Left renal pelvis (tissue), 4 donors: ENCODE measurements around the gene P4HA1. TPM values are rescaled to one million over a fixed set of nuclear protein-coding genes. Genes with fewer than 3 reads are reported as not detected.
"Not testable (repeated sequence)": the region's sequence is repeated elsewhere in the genome, so short reads cannot be mapped to it uniquely, and the experiment has no call there.

ENCODE experiments used
- DNase-seq, 4 donors: peaks; one replicate each; pipeline ENCODE4 v3.0.0-alpha.2; 2013; ENCODE audit warnings: low read depth in 4 of 4, low spot score in 3 of 4
- polyA plus RNA-seq, 4 donors: library from polyadenylated mRNA; unstranded; fragments of 120-200 nt; gene quantifications; one replicate each; pipeline ENCODE4 v1.2.1, GENCODE V29; 2013; ENCODE audit not compliant: insufficient read length in 4 of 4

P4HA1 gene
- polyA plus RNA-seq, 4 donors, result 74.6 to 114 (median 88.6) TPM

DNA sequence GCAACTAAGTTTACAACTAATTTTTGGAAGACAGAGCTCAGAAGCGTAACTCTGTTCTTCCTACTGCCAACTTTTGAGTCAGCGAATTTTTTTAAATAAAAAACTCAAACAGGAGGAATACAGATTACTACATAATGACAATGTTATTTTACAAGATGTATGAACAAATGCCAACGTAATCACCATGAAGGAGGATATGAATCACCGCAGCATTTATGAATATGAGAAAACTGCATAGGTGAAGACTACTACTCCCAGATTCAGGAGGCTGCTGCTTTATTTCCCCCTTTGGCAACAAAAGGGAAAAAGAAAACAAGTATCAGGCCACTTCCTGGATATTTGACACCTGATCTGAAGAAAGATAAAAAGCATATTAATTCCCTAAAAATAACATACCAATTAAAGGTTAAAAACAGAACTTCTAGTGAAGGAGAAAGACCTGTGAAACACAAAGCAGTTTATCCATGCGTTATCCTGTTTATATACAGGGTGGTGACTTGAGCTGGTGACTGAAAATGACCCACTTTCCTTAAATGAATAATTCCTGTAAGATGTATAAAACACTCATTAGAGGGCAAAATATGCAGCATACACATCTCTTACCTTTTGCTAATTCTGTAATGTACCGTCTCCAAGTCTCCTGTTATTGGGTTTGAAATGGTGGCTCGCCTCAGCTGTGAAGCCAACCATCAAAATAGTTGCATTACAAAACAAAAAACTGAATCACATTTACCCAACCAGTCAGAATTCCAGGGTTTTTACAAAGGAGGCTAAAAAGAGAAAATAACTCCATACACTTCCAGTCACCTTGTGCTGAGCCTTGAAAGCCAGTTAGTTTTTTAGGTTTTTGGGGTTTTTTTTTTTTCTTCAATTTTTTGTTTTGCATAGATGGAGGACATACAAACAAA is 52.0 kb downstream of the P4HA1 start:
- no peak for DNase-seq

- DNase-seq, result no peak
Observed at GRCh38 chr10:73043766-73044377, 52.8 kb downstream of the P4HA1 start.

- DNase-seq, result no peak
Observed at GRCh38 chr10:73043319-73043718, 53.3 kb downstream of the P4HA1 start.

DNA sequence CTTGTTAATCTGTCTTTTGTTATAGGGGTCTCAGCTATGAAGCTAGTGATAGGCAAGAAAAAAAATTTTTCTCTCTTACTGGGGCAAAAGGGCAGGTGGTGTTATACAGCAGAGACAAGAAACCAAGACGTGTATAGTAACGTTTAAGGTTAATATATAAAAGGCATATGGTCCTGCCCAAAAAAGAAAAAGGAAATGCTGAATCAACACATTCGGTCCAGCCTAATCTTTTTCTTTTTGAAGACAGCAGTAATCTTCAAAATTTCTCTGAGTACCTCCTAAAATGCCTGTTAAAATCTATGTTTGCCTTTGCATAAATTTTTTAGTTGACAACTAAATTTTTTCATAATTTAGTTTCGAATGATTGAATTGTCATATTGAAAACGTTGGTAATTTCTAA is 54.5 kb downstream of the P4HA1 start:
- DNase-seq, result no peak

- no peak for DNase-seq
Observed at GRCh38 chr10:73039635-73040034, 57.0 kb downstream of the P4HA1 start.

- not testable (repeated sequence) for DNase-seq
Observed at GRCh38 chr10:73036285-73036684, 60.4 kb downstream of the P4HA1 start.

DNA sequence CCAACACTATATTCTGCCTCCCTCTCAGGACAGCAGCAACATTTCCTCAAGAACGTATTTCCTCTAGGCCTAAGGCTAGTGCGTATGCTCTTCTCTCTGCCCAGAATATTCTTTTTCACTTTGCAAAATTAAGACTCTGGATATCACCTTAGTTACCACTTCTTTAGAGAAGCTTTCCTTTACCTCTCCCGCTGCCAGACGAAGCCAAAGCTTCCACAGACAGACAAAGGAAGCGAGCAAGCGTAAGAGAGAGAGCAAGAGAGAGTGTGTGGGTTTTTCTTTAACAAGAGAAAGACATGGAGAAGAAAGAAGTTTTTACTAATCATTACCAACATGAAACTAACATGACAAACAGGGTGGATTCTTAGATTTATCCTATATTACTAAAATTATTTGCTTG is 64.1 kb downstream of the P4HA1 start:
- DNase-seq, result no peak

- not testable (repeated sequence) for DNase-seq
Observed at GRCh38 chr10:73026623-73027022, 70.0 kb downstream of the P4HA1 start.

DNA sequence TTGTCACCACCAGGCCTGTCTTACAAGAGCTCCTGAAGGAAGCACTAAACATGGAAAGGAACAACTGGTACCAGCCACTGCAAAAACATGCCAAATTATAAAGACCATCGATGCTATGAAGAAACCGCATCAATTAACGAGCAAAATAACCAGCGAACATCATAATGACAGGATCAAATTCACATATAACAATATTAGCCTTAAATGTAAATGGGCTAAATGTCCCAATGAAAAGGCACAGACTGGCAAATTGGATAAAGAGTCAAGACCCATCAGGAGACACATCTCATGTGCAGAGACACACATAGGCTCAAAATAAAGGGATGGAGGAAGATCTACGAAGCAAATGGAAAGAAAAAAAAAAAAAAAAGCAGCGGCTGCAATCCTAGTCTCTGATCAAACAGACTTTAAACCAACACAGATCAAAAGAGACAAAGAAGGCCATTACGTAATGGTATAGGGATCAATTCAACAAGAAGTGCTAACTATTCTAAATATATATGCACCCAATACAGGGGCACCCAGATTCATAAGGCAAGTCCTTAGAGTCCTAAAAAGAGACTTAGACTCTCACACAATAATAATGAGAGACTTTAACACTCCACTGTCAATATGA is 73.1 kb downstream of the P4HA1 start:
- not testable (repeated sequence) for DNase-seq

DNA sequence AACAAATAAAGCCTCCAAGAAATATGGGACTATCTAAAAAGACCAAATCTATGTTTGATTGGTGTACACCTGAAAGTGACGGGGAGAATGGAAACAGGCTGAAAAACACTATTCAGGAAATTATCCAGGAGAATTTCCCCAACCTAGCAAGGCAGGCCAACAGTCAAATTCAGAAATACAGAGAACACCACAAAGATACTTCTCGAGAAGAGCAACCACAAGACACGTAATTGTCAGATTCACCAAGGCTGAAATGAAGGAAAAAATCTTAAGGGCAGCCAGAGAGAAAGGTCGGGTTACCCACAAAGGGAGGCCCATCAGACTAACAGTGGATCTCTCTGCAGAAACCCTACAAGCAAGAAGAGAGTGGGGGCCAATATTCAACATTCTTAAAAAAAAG is 73.7 kb downstream of the P4HA1 start:
- not testable (repeated sequence) for DNase-seq

DNA sequence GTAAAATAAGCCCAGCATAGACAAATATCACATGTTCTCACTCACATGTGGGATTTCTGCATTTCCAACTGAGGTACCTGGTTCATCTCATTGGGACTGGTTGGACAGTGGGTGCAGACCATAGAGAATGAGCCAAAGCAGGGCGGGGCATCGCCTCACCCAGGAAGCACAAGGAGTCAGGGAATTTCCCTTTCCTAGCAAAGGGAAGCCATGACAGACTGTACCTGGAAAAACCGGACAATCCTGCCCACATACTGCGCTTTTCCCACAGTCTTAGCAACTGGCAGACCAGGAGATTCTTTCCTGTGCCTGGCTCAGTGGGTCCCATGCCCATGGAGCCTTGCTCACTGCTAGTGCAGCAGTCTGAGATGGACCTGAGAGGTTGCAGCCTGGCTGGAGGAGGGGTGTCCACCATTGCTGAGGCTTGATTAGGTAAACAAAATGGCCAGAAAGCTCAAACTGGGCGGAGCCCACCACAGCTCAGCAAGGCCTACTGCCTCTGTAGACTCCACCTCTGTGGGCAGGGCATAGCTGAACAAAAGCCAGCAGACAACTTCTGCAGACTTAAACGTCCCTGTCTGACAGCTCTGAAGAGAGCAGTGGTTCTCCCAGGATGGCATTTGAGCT is 75.0 kb downstream of the P4HA1 start:
- DNase-seq, result not testable (repeated sequence)

- DNase-seq, result no peak
Observed at GRCh38 chr10:73021050-73021449, 75.6 kb downstream of the P4HA1 start.

DNA sequence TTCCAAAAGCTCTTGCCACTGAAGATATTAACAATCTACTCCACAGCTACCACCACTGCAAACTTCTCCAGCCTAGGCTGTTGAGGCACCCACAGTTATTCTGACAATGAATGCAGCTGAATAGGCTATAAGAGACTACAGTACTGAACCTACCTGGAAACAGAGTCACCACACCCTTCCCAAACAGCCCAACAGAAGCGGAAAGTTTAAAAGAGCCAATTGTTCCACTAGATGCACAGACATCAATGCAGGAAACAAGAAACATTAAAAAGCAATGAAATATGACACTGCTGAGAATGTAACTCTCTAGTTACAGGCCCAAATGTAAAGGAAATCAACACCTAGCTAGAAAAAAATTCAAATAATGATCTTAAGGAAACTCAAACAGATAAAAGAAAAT is 77.6 kb downstream of the P4HA1 start:
- no peak for DNase-seq

DNA sequence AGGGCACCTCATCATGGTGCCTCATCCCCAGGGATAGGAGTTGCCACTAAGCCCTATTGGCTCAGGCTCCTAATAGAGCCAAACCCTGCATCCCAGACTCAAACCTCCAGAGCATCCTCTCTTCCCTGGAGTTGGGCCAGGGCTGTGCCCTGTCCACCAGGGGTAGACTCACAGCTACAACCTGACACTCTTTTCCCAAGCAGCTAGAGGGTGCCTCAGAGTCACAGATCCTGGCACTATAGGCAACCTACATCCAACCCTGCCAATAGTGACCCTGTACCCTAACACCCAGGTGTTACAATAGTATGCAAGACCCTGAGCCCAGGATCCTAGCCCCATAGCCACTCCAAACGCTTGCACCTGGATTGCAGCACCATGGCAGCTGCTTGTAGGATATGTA is 78.0 kb downstream of the P4HA1 start:
- DNase-seq, result no peak

- no peak for DNase-seq
Observed at GRCh38 chr10:73017955-73018480, 78.6 kb downstream of the P4HA1 start.

DNA sequence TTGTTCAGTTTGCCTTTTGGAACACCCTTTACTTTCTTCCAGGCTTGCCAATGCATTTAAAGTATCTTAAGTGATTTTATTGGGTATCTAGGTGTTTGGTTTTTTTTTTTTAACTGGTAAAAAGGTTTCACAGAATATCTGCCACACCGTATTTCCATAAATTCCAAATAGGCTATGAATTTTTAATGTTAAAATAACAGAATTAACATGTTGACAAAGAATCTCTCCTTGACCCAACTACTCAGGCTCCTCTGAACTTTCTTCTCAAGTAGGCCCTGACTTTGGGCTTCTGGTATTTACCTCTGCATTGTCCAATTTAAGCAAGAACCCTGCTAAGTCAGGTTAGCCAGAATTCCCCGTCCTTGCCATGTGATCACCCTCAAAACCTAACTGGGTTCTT is 80.9 kb downstream of the P4HA1 start:
- no peak for DNase-seq

GRCh38 chr10:73003822-73004221 is 92.8 kb downstream of the P4HA1 start:
- DNase-seq, result no peak

GRCh38 chr10:73000973-73001372 is 95.7 kb downstream of the P4HA1 start:
- DNase-seq, result no peak

DNA sequence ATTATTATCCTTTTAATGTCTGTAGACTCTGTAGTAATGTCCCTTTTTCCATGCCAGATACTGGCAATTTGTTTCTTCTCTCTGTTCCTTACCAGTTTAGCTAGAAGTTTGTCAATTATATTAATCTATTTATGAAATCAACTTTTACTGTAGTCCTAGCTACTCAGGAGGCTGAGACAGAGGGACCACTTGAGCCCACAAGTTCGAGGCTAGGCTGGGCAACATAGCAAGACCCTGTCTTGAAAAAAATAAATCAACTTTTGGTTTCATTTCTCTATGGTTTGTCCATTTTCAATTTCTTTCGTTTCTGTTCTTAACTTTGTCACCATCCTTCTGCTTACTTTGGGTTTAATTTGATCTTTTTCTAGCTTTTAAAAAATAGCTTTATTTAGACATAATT is 99.6 kb downstream of the P4HA1 start:
- DNase-seq, result no peak

GRCh38 chr10:72995459-72995858 is 101.2 kb downstream of the P4HA1 start:
- DNase-seq, result not testable (repeated sequence)

DNA sequence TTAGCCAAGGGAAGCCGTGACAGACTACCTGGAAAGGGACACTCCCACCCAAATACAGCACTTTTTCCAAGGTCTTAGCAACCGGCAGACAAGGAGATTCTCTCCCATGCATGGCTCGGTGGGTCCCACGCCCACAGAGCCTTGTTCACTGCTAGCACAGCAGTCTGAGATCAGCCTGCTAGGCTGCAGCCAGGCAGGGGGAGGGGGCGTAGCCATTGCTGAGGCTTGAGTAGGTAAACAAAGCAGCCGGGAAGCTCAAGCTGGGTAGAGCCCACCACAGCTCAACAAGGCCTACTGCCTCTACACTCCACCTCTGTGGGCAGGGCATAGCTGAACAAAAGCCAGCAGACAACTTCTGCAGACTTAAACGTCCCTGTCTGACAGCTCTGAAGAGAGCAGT is 106.9 kb downstream of the P4HA1 start:
- DNase-seq, result not testable (repeated sequence)
